GM23338 (cell line): Measurements from ENCODE around the gene CCDC169.

Experiments used
- CREB1 ChIP-seq: fragments of 250-450 bp; sonication (Bioruptor Pico); IDR thresholded peaks from 2 replicates; pipeline ENCODE4 v1.5.0; 2020; ENCODE audit warnings: low read depth, mild to moderate bottlenecking, moderate library complexity
- EZH2 ChIP-seq: fragments of 200-600 bp; sonication (generic); IDR thresholded peaks from one replicate; pipeline ENCODE4 v1.8.0; 2017; ENCODE audit warnings: antibody characterized with exemption, mild to moderate bottlenecking, low read depth; ENCODE audit not compliant: unreplicated experiment
- EZH2phosphoT487 ChIP-seq: fragments of 200-600 bp; sonication (generic); IDR thresholded peaks from one replicate; pipeline ENCODE4 v1.8.1; 2018; ENCODE audit warnings: antibody characterized with exemption; ENCODE audit not compliant: unreplicated experiment
- JUNB ChIP-seq: IDR thresholded peaks from one replicate; pipeline ENCODE4 v1.6.1; 2016; ENCODE audit warnings: antibody characterized with exemption; ENCODE audit not compliant: unreplicated experiment
- POLR2AphosphoS5 ChIP-seq: IDR thresholded peaks from 2 replicates; pipeline ENCODE4 v1.6.1; 2016; ENCODE audit warnings: antibody characterized with exemption, low read depth
- STAT1 ChIP-seq: IDR thresholded peaks from one replicate; pipeline ENCODE4 v1.6.1; 2016; ENCODE audit warnings: antibody characterized with exemption; ENCODE audit not compliant: unreplicated experiment
- ZNF114 ChIP-seq: fragments of 250-450 bp; sonication (Bioruptor Pico); IDR thresholded peaks from 2 replicates; pipeline ENCODE4 v1.5.0; 2020; ENCODE audit warnings: mild to moderate bottlenecking, moderate library complexity
- ZNF331 ChIP-seq: fragments of 250-450 bp; sonication (Bioruptor Pico); IDR thresholded peaks from 2 replicates; pipeline ENCODE4 v1.5.0; 2020; ENCODE audit warnings: low read depth, mild to moderate bottlenecking, moderate library complexity
- TF ChIP-seq, protein P1 (sequence below), 2 experiments: fragments of 200-600 bp in 1 of 2; sonication (generic) in 1 of 2; conservative IDR thresholded peaks; 2 replicates each; pipeline versions ENCODE4 v1.5.1 to v1.6.1; 2016 to 2017; ENCODE audit warnings: antibody characterized with exemption in 2 of 2, low read depth in 2 of 2, mild to moderate bottlenecking in 2 of 2, moderate library complexity in 1 of 2
- TF ChIP-seq, protein P2 (sequence below): IDR thresholded peaks from one replicate; pipeline ENCODE4 v1.6.1; 2018; ENCODE audit warnings: antibody characterized with exemption; ENCODE audit not compliant: unreplicated experiment
- TF ChIP-seq, protein P3 (sequence below): IDR thresholded peaks from 2 replicates; pipeline ENCODE4 v1.6.1; 2016; ENCODE audit warnings: antibody characterized with exemption

DNA sequence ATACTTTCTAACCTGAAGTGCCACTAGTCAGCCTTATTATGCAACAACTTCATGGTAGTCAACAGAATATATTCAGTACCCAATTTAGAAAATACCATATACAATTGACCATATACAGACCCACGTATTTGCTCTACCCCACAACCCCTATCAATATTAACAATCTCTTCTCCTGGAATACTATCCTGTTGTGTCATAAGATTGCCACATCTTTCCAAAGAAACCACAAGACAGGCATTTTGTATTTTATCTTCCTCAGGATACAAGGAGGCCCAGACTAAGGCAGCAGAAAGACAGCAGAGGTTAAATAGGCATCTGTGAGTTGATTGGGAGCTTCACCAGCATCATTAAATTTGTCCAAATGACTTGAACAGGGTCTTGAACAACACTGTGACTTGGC, 44.1 kb upstream of the CCDC169 start:
- TF ChIP-seq, protein P1, sequence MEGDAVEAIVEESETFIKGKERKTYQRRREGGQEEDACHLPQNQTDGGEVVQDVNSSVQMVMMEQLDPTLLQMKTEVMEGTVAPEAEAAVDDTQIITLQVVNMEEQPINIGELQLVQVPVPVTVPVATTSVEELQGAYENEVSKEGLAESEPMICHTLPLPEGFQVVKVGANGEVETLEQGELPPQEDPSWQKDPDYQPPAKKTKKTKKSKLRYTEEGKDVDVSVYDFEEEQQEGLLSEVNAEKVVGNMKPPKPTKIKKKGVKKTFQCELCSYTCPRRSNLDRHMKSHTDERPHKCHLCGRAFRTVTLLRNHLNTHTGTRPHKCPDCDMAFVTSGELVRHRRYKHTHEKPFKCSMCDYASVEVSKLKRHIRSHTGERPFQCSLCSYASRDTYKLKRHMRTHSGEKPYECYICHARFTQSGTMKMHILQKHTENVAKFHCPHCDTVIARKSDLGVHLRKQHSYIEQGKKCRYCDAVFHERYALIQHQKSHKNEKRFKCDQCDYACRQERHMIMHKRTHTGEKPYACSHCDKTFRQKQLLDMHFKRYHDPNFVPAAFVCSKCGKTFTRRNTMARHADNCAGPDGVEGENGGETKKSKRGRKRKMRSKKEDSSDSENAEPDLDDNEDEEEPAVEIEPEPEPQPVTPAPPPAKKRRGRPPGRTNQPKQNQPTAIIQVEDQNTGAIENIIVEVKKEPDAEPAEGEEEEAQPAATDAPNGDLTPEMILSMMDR (conservative IDR thresholded peaks at IDR 0.05; ENCODE audit: low read depth in 2 of 2): no peak
- TF ChIP-seq CREB1 (CRISPR knock-in tag): no peak
- TF ChIP-seq ZNF331 (CRISPR knock-in tag): no peak
- TF ChIP-seq EZH2phosphoT487: no peak
- no peak for TF ChIP-seq POLR2AphosphoS5
- no peak for TF ChIP-seq EZH2
- no peak for TF ChIP-seq ZNF114 (CRISPR knock-in tag)
- TF ChIP-seq STAT1: no peak
- TF ChIP-seq, protein P2, sequence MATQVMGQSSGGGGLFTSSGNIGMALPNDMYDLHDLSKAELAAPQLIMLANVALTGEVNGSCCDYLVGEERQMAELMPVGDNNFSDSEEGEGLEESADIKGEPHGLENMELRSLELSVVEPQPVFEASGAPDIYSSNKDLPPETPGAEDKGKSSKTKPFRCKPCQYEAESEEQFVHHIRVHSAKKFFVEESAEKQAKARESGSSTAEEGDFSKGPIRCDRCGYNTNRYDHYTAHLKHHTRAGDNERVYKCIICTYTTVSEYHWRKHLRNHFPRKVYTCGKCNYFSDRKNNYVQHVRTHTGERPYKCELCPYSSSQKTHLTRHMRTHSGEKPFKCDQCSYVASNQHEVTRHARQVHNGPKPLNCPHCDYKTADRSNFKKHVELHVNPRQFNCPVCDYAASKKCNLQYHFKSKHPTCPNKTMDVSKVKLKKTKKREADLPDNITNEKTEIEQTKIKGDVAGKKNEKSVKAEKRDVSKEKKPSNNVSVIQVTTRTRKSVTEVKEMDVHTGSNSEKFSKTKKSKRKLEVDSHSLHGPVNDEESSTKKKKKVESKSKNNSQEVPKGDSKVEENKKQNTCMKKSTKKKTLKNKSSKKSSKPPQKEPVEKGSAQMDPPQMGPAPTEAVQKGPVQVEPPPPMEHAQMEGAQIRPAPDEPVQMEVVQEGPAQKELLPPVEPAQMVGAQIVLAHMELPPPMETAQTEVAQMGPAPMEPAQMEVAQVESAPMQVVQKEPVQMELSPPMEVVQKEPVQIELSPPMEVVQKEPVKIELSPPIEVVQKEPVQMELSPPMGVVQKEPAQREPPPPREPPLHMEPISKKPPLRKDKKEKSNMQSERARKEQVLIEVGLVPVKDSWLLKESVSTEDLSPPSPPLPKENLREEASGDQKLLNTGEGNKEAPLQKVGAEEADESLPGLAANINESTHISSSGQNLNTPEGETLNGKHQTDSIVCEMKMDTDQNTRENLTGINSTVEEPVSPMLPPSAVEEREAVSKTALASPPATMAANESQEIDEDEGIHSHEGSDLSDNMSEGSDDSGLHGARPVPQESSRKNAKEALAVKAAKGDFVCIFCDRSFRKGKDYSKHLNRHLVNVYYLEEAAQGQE: no peak
- TF ChIP-seq JUNB: no peak
- TF ChIP-seq, protein P3, sequence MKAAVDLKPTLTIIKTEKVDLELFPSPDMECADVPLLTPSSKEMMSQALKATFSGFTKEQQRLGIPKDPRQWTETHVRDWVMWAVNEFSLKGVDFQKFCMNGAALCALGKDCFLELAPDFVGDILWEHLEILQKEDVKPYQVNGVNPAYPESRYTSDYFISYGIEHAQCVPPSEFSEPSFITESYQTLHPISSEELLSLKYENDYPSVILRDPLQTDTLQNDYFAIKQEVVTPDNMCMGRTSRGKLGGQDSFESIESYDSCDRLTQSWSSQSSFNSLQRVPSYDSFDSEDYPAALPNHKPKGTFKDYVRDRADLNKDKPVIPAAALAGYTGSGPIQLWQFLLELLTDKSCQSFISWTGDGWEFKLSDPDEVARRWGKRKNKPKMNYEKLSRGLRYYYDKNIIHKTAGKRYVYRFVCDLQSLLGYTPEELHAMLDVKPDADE: no peak
